Right lobe of liver (tissue), 4 donors: Measurements from ENCODE around the gene RSF1.

Experiments
- CTCF ChIP-seq, 4 donors: fragments of 200-600 bp in 3 of 4; fragments of 450-650 bp in 1 of 4; IDR thresholded peaks; one replicate each; pipeline versions ENCODE4 v1.5.1 to v1.8.0; 2016 to 2022; ENCODE audit warnings: antibody characterized with exemption in 4 of 4, mild to moderate bottlenecking in 2 of 4
- POLR2A ChIP-seq: fragments of 450-650 bp; IDR thresholded peaks from one replicate; pipeline ENCODE4 v1.6.1; 2017; ENCODE audit warnings: antibody characterized with exemption, mild to moderate bottlenecking
- donor health status: DM: no; HTN: no; CAD: no.
- donor health status: DM: no; HTN: no; CAD: no.
- donor health status: DM: no; HTN: yes; CAD: no.

GRCh38 chr11:77704029-77704428 is 116.5 kb downstream of the RSF1 start:
- TF ChIP-seq POLR2A (no peak), CTCF (IDR thresholded peaks at IDR 0.05) (no peak)
